Measurements from ENCODE around the gene SNAPC3.
"Not testable (repeated sequence)": the region's sequence is repeated elsewhere in the genome, so short reads cannot be mapped to it uniquely, and the experiment has no call there.

DNA sequence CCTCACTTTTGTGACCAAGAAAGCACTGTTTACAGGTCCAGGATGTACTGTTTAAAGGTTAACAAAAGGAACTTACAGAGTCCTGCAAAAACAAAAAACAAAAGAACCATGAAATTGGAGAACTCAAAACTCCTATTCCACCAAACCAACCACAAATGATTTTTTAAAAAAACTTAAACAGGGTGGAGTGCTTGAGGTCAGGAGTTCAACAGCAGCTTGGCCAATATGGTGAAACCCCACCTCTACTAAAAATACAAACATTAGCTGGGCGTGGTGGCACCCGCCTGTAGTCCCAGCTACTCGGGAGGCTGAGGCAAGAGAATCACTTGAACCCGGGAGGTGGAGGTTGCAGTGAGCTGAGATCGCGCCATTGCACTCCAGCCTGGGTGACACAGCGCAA lies 5.0 kb downstream of the SNAPC3 start:
- TF ChIP-seq, protein P1, sequence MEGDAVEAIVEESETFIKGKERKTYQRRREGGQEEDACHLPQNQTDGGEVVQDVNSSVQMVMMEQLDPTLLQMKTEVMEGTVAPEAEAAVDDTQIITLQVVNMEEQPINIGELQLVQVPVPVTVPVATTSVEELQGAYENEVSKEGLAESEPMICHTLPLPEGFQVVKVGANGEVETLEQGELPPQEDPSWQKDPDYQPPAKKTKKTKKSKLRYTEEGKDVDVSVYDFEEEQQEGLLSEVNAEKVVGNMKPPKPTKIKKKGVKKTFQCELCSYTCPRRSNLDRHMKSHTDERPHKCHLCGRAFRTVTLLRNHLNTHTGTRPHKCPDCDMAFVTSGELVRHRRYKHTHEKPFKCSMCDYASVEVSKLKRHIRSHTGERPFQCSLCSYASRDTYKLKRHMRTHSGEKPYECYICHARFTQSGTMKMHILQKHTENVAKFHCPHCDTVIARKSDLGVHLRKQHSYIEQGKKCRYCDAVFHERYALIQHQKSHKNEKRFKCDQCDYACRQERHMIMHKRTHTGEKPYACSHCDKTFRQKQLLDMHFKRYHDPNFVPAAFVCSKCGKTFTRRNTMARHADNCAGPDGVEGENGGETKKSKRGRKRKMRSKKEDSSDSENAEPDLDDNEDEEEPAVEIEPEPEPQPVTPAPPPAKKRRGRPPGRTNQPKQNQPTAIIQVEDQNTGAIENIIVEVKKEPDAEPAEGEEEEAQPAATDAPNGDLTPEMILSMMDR (conservative IDR thresholded peaks at IDR 0.05; ENCODE audit: low read depth, low read length): not testable (repeated sequence)
- TF ChIP-seq EZH2 (IDR thresholded peaks at IDR 0.05; ENCODE audit: borderline replicate concordance, low read depth, low read length, poor library complexity, severe bottlenecking): not testable (repeated sequence)
